Measurements from ENCODE around the gene UGT1A4. TPM values are rescaled to one million over a fixed set of nuclear protein-coding genes. Genes with fewer than 3 reads are reported as not detected.

The UGT1A4 gene
- total and polyA plus RNA-seq, 12 donors = not detected

DNA sequence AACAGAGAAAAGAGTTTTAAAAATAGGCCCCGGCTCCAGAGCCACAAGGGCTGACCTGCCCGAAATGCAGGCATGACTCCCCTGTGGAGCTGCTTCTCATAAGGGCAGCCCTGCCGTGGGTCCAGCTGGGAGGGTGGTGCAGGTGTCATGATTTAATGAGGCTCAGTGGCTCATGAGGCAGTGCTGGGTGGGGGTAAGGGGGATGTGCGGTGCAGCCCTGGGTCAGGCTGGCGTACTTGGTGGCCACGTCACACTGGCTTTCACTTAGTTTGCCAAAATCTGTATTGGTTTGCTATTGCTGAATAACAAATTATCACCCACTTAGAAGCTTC is 102.2 kb downstream of the UGT1A4 start:
- intact Hi-C loops (cut with DNase I) = no loop called here
- H3K4me3 ChIP-seq = no peak overlapping the region
- no peak for DNase-seq
- TF ChIP-seq, protein P1, sequence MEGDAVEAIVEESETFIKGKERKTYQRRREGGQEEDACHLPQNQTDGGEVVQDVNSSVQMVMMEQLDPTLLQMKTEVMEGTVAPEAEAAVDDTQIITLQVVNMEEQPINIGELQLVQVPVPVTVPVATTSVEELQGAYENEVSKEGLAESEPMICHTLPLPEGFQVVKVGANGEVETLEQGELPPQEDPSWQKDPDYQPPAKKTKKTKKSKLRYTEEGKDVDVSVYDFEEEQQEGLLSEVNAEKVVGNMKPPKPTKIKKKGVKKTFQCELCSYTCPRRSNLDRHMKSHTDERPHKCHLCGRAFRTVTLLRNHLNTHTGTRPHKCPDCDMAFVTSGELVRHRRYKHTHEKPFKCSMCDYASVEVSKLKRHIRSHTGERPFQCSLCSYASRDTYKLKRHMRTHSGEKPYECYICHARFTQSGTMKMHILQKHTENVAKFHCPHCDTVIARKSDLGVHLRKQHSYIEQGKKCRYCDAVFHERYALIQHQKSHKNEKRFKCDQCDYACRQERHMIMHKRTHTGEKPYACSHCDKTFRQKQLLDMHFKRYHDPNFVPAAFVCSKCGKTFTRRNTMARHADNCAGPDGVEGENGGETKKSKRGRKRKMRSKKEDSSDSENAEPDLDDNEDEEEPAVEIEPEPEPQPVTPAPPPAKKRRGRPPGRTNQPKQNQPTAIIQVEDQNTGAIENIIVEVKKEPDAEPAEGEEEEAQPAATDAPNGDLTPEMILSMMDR (IDR thresholded peaks at IDR 0.05) = no peak
- WGBS, 2 donors = 75% methylated on average over 6 of the region's 6 CpGs
- no peaks in the 10 kb centered on the region for H3K4me1 ChIP-seq
- H3K27ac ChIP-seq = no peak overlapping the region
- H3K36me3 ChIP-seq = no peaks in the 10 kb centered on the region
- peaks cover 0 to 9% (median 0%) of the 10 kb centered on the region in 11 donors for H3K9me3 ChIP-seq
- ATAC-seq = no peak
- H3K27me3 ChIP-seq = peaks cover 0 to 25% (median 0%) of the 10 kb centered on the region in 7 donors

DNA sequence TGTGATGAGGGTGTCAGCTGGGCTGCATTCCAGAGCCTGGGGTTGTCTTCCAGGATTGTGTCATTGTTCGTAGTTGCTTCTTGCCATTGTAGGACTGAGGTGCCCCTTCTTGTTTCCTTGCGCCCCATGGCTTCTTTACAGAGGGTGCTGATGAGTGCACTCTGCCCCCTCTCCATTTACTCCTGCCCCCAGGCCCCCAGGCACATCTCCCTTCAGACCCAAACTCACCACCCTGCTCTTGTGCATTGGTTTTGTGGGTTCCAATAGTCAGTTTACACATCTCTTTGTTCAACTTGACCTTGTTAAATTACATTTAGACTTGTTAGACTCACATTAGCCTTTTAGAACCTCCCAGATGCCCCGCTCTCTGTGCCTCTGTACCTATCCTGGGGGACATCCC is 102.7 kb downstream of the UGT1A4 start:
- H3K27me3 ChIP-seq = peaks cover 0 to 25% (median 0%) of the 10 kb centered on the region in 7 donors
- intact Hi-C loops (cut with DNase I) = no loop called here
- 86 to 90% methylated on average over 3 of the region's 3 CpGs for WGBS, 2 donors

DNA sequence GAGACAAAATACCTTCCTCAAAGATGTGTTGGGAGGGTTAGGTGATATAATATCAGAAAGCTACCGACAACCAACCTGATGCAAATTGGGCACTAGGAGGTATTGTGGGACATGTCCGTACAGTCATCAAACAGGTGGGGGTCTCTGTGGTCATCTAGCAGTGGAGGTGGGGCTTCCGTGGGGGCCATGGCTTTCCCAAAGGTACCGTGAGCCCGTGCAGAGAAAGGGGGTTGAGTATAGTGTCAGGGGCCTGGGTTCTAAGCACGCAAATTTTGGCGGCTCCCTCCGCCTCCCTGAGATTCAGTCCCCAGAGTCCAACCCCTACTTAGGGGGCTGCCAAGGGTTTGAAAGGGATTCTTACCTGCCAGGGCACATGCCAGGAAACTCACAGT is 103.2 kb downstream of the UGT1A4 start:
- H3K4me3 ChIP-seq = no peak overlapping the region
- H3K4me1 ChIP-seq = no peaks in the 10 kb centered on the region
- DNase-seq = no peak
- intact Hi-C loops (cut with DNase I) = no loop called here
- WGBS, 2 donors = 91 to 94% methylated on average over 8 of the region's 8 CpGs
- H3K9me3 ChIP-seq = peaks cover 0 to 8% (median 0%) of the 10 kb centered on the region in 11 donors
- H3K27ac ChIP-seq = no peak overlapping the region
- TF ChIP-seq, protein P1 (IDR thresholded peaks at IDR 0.05) = no peak
- ATAC-seq = no peak
- H3K36me3 ChIP-seq = no peaks in the 10 kb centered on the region
- H3K27me3 ChIP-seq = peaks cover 0 to 23% (median 0%) of the 10 kb centered on the region in 7 donors

More for the DNA sequence above, 102.7 kb downstream of the UGT1A4 start:
- no peaks in the 10 kb centered on the region for H3K36me3 ChIP-seq
- no peak overlapping the region for H3K27ac ChIP-seq
- H3K4me1 ChIP-seq = no peaks in the 10 kb centered on the region
- ATAC-seq (no peak), DNase-seq (no peak)
- TF ChIP-seq, protein P1 (IDR thresholded peaks at IDR 0.05) = no peak
- H3K4me3 ChIP-seq = no peak overlapping the region
- H3K9me3 ChIP-seq = peaks cover 0 to 7% (median 0%) of the 10 kb centered on the region in 11 donors

DNA sequence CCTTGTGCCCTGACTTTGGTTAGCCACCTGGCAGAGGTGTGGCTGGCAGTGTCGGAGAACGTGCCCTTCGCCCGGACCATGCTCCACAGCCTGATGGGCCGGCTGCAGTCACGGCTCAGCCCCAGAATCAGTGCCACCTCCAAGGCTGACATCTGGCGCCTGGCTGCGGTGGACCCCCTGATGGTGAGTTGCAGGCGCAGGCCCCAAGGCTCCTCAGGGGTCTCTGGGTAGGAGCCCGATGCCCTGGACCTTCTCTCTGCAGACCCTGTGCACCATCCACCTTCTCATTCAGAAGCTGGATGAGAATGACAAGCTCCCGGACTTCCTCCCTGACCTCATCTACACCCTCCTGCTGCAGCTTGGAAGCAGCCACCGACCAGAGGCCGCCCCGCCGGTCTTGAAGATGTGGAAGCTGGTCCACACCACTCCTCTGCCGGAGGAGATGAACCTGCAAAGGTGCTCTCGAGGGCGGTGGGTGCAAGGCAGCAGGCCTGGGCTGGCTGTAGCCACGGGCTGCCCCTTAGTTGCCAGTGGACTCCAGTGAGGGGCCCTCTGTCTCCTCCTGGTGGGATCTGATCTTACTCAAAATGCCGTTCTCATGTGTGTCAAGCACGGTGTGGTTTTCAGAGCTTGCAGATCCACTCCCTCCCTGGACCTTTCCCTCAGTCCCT is 103.7 kb downstream of the UGT1A4 start:
- H3K4me3 ChIP-seq = no peak overlapping the region
- DNase-seq (no peak), ATAC-seq (no peak)
- no peaks in the 10 kb centered on the region for H3K4me1 ChIP-seq
- TF ChIP-seq, protein P1 (IDR thresholded peaks at IDR 0.05) = no peak
- H3K27ac ChIP-seq = no peak overlapping the region
- intact Hi-C loops (cut with DNase I) = no loop called here
- no peaks in the 10 kb centered on the region for H3K36me3 ChIP-seq
- peaks cover 0 to 10% (median 0%) of the 10 kb centered on the region in 11 donors for H3K9me3 ChIP-seq
- peaks cover 0 to 23% (median 0%) of the 10 kb centered on the region in 7 donors for H3K27me3 ChIP-seq
- WGBS, 2 donors = 85 to 86% methylated on average over 21 of the region's 21 CpGs

Other genes starting within 250 kb of the UGT1A4 start
- gene USP40, start 152.0 kb upstream of the UGT1A4 start, total RNA-seq = 10 to 100 TPM; 12.0 to 19.8 (median 16.1) TPM
- gene USP40, start 152.0 kb upstream of the UGT1A4 start, polyA plus RNA-seq = 10 to 100 TPM in 1 of 2 donors, 1 to 10 TPM in 1; 9.1 to 32.8 TPM
- gene UGT1A8, start 101.1 kb upstream of the UGT1A4 start, total RNA-seq = under 1 TPM in 1 of 10 donors, not detected in 9; 0.11 TPM
- gene UGT1A8, start 101.1 kb upstream of the UGT1A4 start, polyA plus RNA-seq = not detected
- not detected for gene UGT1A10, start 82.3 kb upstream of the UGT1A4 start, total RNA-seq
- gene UGT1A10, start 82.3 kb upstream of the UGT1A4 start, polyA plus RNA-seq = not detected
- gene UGT1A9, start 46.8 kb upstream of the UGT1A4 start, total RNA-seq = not detected
- gene UGT1A9, start 46.8 kb upstream of the UGT1A4 start, polyA plus RNA-seq = not detected
- not detected for gene UGT1A7, start 36.8 kb upstream of the UGT1A4 start, total RNA-seq
- under 1 TPM in 1 of 2 donors, not detected in 1; 0.01 TPM for gene UGT1A7, start 36.8 kb upstream of the UGT1A4 start, polyA plus RNA-seq
- gene UGT1A6, start 25.8 kb upstream of the UGT1A4 start, total RNA-seq = not detected
- not detected for gene UGT1A6, start 25.8 kb upstream of the UGT1A4 start, polyA plus RNA-seq
- gene UGT1A5, start 5.8 kb upstream of the UGT1A4 start, total RNA-seq = not detected
- gene UGT1A5, start 5.8 kb upstream of the UGT1A4 start, polyA plus RNA-seq = not detected
- gene UGT1A3, start 10.3 kb downstream of the UGT1A4 start, total RNA-seq = not detected
- gene UGT1A3, start 10.3 kb downstream of the UGT1A4 start, polyA plus RNA-seq = not detected
- not detected for gene UGT1A1, start 41.5 kb downstream of the UGT1A4 start, total RNA-seq
- gene UGT1A1, start 41.5 kb downstream of the UGT1A4 start, polyA plus RNA-seq = not detected
- not detected for gene MROH2A, start 59.6 kb downstream of the UGT1A4 start, total RNA-seq
- not detected for gene MROH2A, start 59.6 kb downstream of the UGT1A4 start, polyA plus RNA-seq
- gene HJURP, start 135.8 kb downstream of the UGT1A4 start, total RNA-seq = 1 to 10 TPM in 2 of 10 donors, under 1 TPM in 4, not detected in 4; 0.24 to 2.9 (median 0.45) TPM
- under 1 TPM; 0.22 to 0.28 TPM for gene HJURP, start 135.8 kb downstream of the UGT1A4 start, polyA plus RNA-seq
- gene TRPM8, start 198.6 kb downstream of the UGT1A4 start, total RNA-seq = not detected
- not detected for gene TRPM8, start 198.6 kb downstream of the UGT1A4 start, polyA plus RNA-seq